Brain microvascular endothelial cell (primary cell): Measurements from ENCODE around the gene KRTAP12-3.

Experiments used
- DNase-seq: peaks from one replicate; pipeline ENCODE4 v3.0.0-alpha.2; 2020
- H3K27ac ChIP-seq: fragments of 250-450 bp; sonication (Bioruptor Pico); 2 replicates; pipeline ENCODE4 v1.5.1; 2020; ENCODE audit warnings: mild to moderate bottlenecking, moderate library complexity
- H3K27me3 ChIP-seq: fragments of 250-450 bp; sonication (Bioruptor Pico); replicated peaks from 2 replicates; pipeline ENCODE4 v1.5.1; 2020; ENCODE audit warnings: mild to moderate bottlenecking
- H3K36me3 ChIP-seq: fragments of 250-450 bp; sonication (Bioruptor Pico); replicated peaks from 2 replicates; pipeline ENCODE4 v1.5.1; 2020; ENCODE audit warnings: mild to moderate bottlenecking
- H3K4me3 ChIP-seq: 2 replicates; pipeline ENCODE4 v1.5.1; 2011; ENCODE audit warnings: low read depth, mild to moderate bottlenecking, control low read depth, low read length, moderate library complexity
- in situ Hi-C: cut with HindIII; loops from 2 replicates; pipeline ENCODE4 v1.10.0; 2017; ENCODE audit warnings: low sequenced_read_pairs, low pct_ligation_motif_present
- TF ChIP-seq, protein P1 (sequence below): IDR thresholded peaks from 2 replicates; pipeline ENCODE4 v1.5.1; 2011; ENCODE audit warnings: low read depth, mild to moderate bottlenecking, moderate library complexity, low read length, control low read depth, inconsistent platforms; ENCODE audit errors: missing control alignments

Gene KRTAP12-3

GRCh38 chr21:44677881-44678280, 20.1 kb downstream of the KRTAP12-3 start:
- Histone ChIP-seq H3K27ac (no peak overlapping the region), H3K4me3 (no peak overlapping the region), H3K36me3 (no peaks in the 10 kb centered on the region), H3K27me3 (no peaks in the 10 kb centered on the region)
- no peak for DNase-seq
- TF ChIP-seq, protein P1, sequence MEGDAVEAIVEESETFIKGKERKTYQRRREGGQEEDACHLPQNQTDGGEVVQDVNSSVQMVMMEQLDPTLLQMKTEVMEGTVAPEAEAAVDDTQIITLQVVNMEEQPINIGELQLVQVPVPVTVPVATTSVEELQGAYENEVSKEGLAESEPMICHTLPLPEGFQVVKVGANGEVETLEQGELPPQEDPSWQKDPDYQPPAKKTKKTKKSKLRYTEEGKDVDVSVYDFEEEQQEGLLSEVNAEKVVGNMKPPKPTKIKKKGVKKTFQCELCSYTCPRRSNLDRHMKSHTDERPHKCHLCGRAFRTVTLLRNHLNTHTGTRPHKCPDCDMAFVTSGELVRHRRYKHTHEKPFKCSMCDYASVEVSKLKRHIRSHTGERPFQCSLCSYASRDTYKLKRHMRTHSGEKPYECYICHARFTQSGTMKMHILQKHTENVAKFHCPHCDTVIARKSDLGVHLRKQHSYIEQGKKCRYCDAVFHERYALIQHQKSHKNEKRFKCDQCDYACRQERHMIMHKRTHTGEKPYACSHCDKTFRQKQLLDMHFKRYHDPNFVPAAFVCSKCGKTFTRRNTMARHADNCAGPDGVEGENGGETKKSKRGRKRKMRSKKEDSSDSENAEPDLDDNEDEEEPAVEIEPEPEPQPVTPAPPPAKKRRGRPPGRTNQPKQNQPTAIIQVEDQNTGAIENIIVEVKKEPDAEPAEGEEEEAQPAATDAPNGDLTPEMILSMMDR, result no peak
- in situ Hi-C loops, result no loop called here

- Histone ChIP-seq H3K36me3 (no peaks in the 10 kb centered on the region), H3K27me3 (no peaks in the 10 kb centered on the region), H3K27ac (no peak overlapping the region), H3K4me3 (no peak overlapping the region)
- DNase-seq, result no peak
- in situ Hi-C loops, result no loop called here
- TF ChIP-seq, protein P1, result no peak
Observed at GRCh38 chr21:44681152-44681551, 23.4 kb downstream of the KRTAP12-3 start.

DNA sequence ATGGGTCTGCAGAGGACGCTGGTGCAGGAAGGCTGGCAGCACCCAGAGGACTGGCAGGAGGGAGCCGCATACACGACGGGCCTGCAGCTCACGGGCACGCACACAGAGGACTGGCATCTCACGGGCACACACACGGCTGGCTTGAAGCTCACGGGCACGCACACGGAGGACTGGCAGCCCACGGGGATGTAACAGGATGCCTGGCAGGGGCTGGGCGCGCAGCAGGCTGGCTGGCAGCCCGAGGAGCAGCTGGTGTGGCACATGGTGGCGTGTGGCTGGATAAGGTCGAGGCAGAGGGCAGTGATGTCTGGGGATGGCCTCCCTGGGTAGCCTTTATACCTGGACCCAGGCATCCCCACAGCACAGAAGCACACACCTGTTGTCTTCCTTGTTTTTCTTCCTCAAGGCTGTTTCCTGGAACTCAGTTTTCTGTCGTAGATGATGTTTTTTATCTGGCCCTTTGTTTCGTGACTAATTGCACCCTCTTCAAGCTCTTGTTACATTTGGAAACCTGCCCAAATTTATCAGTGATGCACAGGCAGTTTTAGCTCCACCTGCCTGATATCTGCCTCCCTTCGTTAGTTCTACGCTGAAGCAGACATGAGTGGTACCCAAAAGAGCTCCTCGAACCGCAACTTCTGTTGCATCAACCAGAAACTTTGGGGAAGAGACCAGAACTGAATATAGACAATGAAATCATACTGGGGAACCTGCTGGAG, 24.3 kb downstream of the KRTAP12-3 start, which contains the start of gene KRTAP12-1:
TSS of gene KRTAP12-1 (minus strand) at position 303 of the 719 bp plus-strand sequence. CDS start at position 263, 40 bp downstream.
- Histone ChIP-seq H3K4me3 (no peak within 1 kb of the TSS), H3K36me3 (no peaks in the 10 kb centered on the region), H3K27ac (no peak within 1 kb of the TSS), H3K27me3 (peaks cover 4% of the 10 kb centered on the region)
- DNase-seq, result no peak
- in situ Hi-C loops, result no loop called here
- TF ChIP-seq, protein P1, result no peak

DNA sequence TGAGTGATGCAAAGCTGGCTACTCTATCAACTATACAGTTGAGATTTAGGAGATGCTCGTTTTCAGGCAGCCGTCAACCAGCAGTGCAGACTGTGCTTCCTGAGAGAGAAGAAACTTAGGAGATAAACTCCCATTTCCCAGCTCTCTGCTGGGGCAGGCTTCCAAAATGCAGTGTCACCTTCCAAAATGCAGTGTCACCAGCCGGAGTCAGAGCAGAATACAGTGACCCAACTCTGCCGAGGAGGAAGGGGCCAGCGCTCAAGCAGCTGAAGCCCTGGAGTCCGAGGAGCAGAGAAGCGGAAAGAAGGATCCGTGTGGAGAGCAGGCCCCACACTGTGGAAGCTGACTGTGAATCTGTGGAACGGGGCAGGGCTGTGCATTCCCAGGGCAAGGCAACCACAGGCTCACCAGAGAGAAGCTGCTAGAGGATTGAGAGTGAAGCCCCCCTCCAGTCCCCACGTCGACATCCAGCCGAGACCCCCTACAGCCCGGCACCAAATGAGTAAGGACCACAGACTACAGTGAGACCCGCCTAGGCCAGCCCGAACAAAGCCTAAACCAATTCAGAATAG, 24.9 kb downstream of the KRTAP12-3 start:
- no peak for DNase-seq
- TF ChIP-seq, protein P1, result no peak
- in situ Hi-C loops, result no loop called here
- Histone ChIP-seq H3K4me3 (no peak overlapping the region), H3K27me3 (peaks cover 11% of the 10 kb centered on the region), H3K36me3 (no peaks in the 10 kb centered on the region), H3K27ac (no peak overlapping the region)

- no peak overlapping the region for H3K4me3 ChIP-seq
- no peak for DNase-seq
- H3K27me3 ChIP-seq, result peaks cover 15% of the 10 kb centered on the region
- no peak overlapping the region for H3K27ac ChIP-seq
- TF ChIP-seq, protein P1, result no peak
- H3K36me3 ChIP-seq, result no peaks in the 10 kb centered on the region
- in situ Hi-C loops, result no loop called here
Observed at GRCh38 chr21:44684077-44684476, 26.3 kb downstream of the KRTAP12-3 start.
